Uterus (tissue), 2 donors: ENCODE results near the gene RHOT1.

ENCODE experiments used
- POLR2A ChIP-seq, 2 donors: fragments of 450-650 bp; IDR thresholded peaks; one replicate each; pipeline ENCODE4 v1.6.1; 2016; ENCODE audit warnings: antibody characterized with exemption in 2 of 2, mild to moderate bottlenecking in 1 of 2, moderate library complexity in 1 of 2
- TF ChIP-seq, protein P1 (sequence below), 4 experiments: fragments of 200-600 bp in 2 of 4; fragments of 450-650 bp in 2 of 4; sonication (generic) in 2 of 4; IDR thresholded peaks; one replicate each; pipeline ENCODE4 v1.5.1; 2016 to 2019; ENCODE audit warnings: antibody characterized with exemption in 4 of 4, mild to moderate bottlenecking in 2 of 4, moderate library complexity in 1 of 4

DNA sequence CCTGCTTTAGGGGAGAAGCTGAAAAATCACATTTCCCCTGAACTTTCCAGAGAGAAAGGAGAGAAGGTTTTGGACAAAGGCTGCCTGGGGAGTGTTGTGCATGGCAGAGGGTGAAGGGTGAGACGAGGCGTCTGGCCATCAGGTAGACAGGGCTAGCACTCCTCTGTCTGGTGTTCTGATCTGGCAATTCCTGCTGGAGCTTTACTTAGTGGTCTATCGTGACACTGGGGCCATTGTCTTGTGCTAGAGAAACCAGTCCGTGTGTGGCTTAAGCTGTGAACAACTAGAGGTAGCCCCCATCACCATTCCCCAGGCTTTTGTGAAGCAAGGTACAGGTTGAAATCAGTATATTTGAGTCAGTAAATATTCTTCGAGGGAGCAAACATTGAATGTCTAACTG lies 131.8 kb downstream of the RHOT1 start:
- TF ChIP-seq, protein P1, sequence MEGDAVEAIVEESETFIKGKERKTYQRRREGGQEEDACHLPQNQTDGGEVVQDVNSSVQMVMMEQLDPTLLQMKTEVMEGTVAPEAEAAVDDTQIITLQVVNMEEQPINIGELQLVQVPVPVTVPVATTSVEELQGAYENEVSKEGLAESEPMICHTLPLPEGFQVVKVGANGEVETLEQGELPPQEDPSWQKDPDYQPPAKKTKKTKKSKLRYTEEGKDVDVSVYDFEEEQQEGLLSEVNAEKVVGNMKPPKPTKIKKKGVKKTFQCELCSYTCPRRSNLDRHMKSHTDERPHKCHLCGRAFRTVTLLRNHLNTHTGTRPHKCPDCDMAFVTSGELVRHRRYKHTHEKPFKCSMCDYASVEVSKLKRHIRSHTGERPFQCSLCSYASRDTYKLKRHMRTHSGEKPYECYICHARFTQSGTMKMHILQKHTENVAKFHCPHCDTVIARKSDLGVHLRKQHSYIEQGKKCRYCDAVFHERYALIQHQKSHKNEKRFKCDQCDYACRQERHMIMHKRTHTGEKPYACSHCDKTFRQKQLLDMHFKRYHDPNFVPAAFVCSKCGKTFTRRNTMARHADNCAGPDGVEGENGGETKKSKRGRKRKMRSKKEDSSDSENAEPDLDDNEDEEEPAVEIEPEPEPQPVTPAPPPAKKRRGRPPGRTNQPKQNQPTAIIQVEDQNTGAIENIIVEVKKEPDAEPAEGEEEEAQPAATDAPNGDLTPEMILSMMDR (IDR thresholded peaks at IDR 0.05) = no peak
- no peak for TF ChIP-seq POLR2A (IDR thresholded peaks at IDR 0.05)
